ENCODE results near the gene EID3.
"Not testable (repeated sequence)": the region's sequence is repeated elsewhere in the genome, so short reads cannot be mapped to it uniquely, and the experiment has no call there.

The EID3 gene

GRCh38 chr12:104313568-104314241, 10.2 kb downstream of the EID3 start:
- no peak for DNase-seq

DNA sequence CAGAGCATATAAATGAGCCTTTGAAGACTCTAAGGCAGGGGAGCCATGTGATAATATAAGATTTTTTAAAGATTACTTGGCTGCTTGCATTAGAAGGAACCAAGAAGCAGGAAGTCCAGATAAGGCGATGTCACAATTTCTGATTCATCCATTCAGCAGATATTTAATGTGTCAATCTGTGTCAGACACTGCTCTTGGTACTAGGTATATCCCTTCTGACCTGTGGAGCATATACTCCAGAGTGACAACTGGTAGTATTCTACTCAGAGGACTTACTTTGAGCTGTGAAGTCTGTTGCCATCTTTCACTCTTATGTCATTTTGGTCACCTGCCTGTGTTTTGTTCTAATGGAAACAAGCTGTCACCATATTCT, 10.7 kb downstream of the EID3 start:
- DNase-seq, result no peak

GRCh38 chr12:104315326-104316224, 12.0 kb downstream of the EID3 start:
- no peak for DNase-seq

GRCh38 chr12:104316936-104317335, 13.4 kb downstream of the EID3 start:
- DNase-seq, result no peak

GRCh38 chr12:104317538-104318210, 14.1 kb downstream of the EID3 start:
- no peak for DNase-seq

DNA sequence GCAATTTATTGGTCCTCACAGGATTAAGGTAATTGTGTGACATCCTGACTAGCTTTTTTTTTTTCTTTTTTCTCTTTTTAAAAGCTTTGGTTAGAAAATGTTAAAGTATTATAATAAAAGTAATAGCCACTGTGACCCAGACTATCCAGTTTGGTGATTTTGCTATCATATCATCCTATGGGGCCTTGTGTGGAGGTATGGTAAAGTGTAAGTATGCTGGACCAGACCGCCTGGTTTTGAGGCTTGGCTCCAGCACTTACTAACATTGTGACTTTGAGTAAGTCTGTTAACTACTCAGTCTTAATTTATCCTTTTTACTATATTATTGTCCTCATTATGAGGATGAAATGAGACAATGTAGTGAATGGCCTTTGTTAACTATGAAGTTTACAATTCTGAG, 15.5 kb downstream of the EID3 start:
- no peak for DNase-seq

GRCh38 chr12:104319918-104320626, 16.5 kb downstream of the EID3 start:
- no peak for DNase-seq

- no peak for DNase-seq
Observed at GRCh38 chr12:104320627-104321024, 17.1 kb downstream of the EID3 start.

- DNase-seq, result no peak
Observed at GRCh38 chr12:104321949-104322348, 18.4 kb downstream of the EID3 start.

DNA sequence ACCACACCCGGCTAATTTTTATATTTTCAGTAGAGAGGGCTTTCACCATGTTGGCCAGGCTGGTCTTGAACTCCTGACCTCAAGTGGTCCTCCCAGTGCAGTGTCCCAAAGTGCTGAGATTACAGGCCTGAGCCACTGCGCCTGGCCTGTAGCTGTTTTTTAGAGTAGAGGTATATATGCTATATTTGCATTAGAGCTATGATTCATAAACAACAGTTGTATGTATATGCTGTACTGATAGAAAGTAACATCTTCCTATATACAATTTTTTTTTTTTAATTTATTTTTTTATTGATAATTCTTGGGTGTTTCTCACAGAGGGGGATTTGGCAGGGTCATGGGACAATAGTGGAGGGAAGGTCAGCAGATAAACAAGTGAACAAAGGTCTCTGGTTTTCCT, 19.0 kb downstream of the EID3 start:
- not testable (repeated sequence) for DNase-seq

- DNase-seq, result no peak
Observed at GRCh38 chr12:104323899-104324298, 20.4 kb downstream of the EID3 start.

DNA sequence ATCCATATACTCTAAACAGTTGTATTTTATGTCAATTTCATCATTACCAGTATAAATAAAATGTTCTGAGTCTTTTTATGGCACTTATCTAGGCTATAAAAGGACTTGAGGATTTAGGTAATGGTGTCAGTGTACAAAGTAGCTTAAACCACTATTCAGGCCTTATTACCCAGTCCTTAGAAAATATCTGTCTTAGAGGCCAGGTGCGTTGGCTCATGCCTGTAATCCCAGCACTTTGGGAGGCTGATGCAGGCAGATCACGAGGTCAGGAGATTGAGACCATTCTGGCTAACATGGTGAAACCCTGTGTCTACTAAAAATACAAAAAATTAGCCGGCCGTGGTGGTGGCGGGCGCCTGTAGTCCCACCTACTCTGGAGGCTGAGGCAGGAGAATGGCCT, 24.7 kb downstream of the EID3 start:
- not testable (repeated sequence) for DNase-seq

GRCh38 chr12:104328790-104329189, 25.3 kb downstream of the EID3 start:
- no peak for DNase-seq

GRCh38 chr12:104329707-104330532, 26.4 kb downstream of the EID3 start:
- no peak for DNase-seq

- no peak for DNase-seq
Observed at GRCh38 chr12:104331376-104331775, 27.8 kb downstream of the EID3 start.

GRCh38 chr12:104332273-104332672, 28.7 kb downstream of the EID3 start:
- not testable (repeated sequence) for DNase-seq

DNA sequence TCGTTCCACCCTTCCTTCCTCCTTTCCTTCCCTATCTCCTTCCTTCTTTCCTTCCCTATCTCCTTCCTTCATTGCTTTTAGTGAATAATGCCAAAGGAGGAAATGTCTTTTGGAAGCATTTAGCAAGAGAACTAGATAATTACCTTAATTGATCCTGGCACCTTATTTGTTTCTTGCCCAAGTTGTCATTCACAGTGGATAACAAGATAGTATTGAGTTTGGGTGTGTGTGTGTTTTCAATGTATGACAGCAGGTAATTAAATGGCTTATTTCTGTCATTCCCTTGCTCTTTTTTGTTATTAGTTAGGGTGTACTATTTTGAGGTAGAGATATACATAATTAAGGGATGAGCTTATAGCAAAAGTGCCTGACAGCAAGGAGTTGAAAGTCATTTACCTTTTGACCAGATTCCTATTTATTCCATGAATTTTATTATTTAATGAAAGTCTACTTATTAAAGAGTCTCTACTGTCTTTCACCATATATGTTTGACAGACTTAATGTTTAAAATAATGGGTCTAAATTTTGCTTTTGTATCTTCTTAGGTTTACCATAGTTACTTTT, 30.2 kb downstream of the EID3 start:
- no peak for DNase-seq

DNA sequence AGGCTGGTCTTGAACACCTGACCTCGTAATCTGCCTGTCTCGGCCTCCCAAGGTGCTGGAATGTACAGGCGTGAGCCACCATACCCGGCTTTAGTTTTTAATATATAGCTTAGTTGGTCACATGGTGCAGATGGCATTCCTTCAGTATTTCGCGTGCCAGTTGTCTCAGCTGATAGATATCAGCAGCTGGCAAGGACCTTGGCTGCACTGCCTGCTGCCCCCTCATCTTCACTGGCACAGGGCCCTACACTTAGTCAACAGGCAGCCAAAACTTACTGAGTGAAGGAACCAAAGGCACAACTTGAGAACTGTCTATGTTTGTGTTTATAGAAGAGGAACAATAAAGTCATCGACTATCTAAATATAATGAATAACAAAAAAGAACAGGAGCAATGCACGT, 31.0 kb downstream of the EID3 start:
- no peak for DNase-seq

DNA sequence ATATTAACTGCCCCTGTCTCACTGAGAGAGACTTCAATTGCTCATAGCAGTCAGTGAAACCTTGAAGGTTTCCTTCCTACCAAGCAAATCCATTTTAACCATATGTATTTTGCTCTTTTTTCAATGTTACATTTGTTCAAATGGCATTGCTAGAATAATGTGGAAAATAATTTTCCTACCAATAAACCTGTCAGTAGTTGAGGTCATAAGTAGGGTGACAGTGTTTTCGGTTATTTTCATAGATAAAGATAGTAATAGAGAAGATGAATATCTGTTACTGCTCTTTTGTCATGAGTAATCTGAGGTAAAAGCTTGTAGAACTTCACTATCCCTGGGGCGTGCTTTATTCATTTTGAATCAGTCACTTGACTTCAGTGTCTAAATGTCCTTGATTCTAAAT, 32.6 kb downstream of the EID3 start:
- DNase-seq, result no peak

- DNase-seq, result no peak
Observed at GRCh38 chr12:104337030-104337558, 33.6 kb downstream of the EID3 start.

GRCh38 chr12:104339663-104340062, 36.1 kb downstream of the EID3 start:
- no peak for DNase-seq

GRCh38 chr12:104340177-104340576, 36.6 kb downstream of the EID3 start:
- no peak for DNase-seq
